ENCODE measurements around the gene NMNAT2.
"Not testable (repeated sequence)": the region's sequence is repeated elsewhere in the genome, so short reads cannot be mapped to it uniquely, and the experiment has no call there.

Gene NMNAT2

GRCh38 chr1:183283286-183283685 is 134.9 kb downstream of the NMNAT2 start:
- no peak overlapping the region for H3K27ac Mint-ChIP-seq
- H3K4me3 Mint-ChIP-seq, result no peak overlapping the region
- H3K27me3 Mint-ChIP-seq, result peaks cover 3% of the 10 kb centered on the region
- H3K36me3 Mint-ChIP-seq, result no peaks in the 10 kb centered on the region
- H3K9me3 Mint-ChIP-seq (ENCODE audit: low read depth), result no peaks in the 10 kb centered on the region
- no peaks in the 10 kb centered on the region for H3K4me1 Mint-ChIP-seq (ENCODE audit: low read depth)

DNA sequence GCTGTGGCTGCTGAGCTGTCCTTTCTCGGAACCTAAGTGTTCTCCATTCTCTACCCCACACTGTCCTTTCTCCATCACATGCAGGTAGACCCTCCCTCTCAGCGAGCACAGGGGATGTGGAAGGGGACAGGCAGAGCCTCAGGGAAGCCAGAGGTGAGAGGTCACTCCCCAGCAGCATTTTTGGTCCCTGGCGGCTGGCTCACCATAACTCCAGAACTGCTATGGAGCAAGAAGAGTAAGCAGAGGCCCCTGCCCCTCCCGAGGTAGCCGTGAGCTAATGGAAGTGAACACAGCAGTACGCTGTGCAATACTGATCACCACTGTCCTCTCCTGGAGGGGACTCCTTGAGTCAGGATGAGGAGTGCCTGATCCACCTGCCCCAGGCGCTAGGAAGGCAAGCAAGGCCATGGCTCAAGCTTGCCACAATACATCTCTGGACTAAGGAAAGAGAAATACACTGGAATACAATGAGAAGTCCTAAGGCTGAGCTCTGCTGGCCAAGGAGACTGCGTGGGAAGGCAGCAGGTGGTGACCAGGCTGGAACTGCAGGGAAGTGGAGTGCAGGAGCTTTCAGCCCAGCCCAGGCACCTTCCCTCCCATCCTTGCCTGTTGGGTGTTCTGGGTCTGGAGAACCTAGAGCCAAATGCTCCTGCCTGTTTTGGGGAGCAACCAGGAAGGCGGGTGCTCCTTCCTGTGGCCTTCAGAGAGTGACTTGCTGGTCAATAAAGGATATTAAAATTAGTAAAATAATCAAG is 135.9 kb downstream of the NMNAT2 start:
- H3K27ac Mint-ChIP-seq, result no peak overlapping the region
- peaks cover 3% of the 10 kb centered on the region for H3K27me3 Mint-ChIP-seq
- no peaks in the 10 kb centered on the region for H3K36me3 Mint-ChIP-seq
- no peaks in the 10 kb centered on the region for H3K4me1 Mint-ChIP-seq (ENCODE audit: low read depth)
- no peaks in the 10 kb centered on the region for H3K9me3 Mint-ChIP-seq (ENCODE audit: low read depth)
- no peak overlapping the region for H3K4me3 Mint-ChIP-seq

DNA sequence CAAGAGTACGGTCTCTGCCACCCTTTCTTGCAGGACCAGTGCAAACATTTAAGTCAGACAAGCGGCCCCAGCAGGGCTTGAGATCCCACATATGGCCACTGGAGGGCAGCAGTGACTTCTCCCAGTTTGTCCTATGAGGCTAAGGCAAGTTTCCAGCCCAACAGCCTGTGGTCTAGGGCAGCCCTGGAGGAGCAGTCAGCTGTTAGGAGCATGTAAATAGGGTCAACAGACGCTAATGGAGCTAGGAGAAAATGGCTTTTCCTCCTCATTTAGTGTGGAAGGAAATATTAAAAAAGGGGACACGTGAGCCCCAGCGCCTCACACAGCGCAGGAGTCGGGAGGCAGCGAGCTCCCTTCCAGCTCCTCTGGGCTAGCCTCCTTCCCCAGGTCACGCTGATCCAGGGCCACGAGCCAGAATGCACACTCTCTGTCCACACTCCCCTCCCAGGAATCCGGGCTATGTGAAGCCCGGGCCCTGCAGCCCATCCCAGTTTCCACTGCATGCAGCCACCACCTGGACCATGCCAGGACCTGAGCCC is 136.6 kb downstream of the NMNAT2 start:
- Mint-ChIP-seq H3K4me1 (ENCODE audit: low read depth) (no peaks in the 10 kb centered on the region), H3K27me3 (peaks cover 3% of the 10 kb centered on the region), H3K4me3 (no peak overlapping the region), H3K9me3 (ENCODE audit: low read depth) (no peaks in the 10 kb centered on the region), H3K27ac (no peak overlapping the region), H3K36me3 (no peaks in the 10 kb centered on the region)

DNA sequence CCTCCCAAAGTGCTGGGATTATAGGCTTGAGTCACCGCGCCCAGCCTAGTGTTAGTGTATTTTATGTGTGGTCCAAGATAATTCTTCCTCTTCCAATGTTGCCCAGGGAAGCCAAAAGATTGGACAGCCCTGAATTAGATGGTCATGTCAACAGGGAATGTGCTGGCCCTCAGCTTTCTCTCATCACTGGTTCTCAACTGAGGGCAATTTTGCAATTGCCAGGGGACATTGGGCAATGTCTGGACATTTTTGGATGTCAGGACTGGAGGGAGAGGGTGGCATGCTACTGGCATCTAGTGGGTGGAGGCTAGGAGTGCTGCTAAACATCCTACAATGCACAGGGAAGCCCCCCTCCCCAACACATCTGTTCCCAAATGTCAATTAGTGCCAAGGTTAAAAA is 137.1 kb downstream of the NMNAT2 start:
- no peak overlapping the region for H3K4me3 Mint-ChIP-seq
- H3K27me3 Mint-ChIP-seq, result peaks cover 3% of the 10 kb centered on the region
- H3K4me1 Mint-ChIP-seq (ENCODE audit: low read depth), result no peaks in the 10 kb centered on the region
- H3K9me3 Mint-ChIP-seq (ENCODE audit: low read depth), result no peaks in the 10 kb centered on the region
- no peak overlapping the region for H3K27ac Mint-ChIP-seq
- no peaks in the 10 kb centered on the region for H3K36me3 Mint-ChIP-seq

- Mint-ChIP-seq H3K36me3 (no peaks in the 10 kb centered on the region), H3K4me1 (ENCODE audit: low read depth) (no peaks in the 10 kb centered on the region), H3K4me3 (no peak overlapping the region), H3K27ac (no peak overlapping the region), H3K9me3 (ENCODE audit: low read depth) (no peaks in the 10 kb centered on the region), H3K27me3 (peaks cover 3% of the 10 kb centered on the region)
Measured at GRCh38 chr1:183279835-183280234, 138.3 kb downstream of the NMNAT2 start.

DNA sequence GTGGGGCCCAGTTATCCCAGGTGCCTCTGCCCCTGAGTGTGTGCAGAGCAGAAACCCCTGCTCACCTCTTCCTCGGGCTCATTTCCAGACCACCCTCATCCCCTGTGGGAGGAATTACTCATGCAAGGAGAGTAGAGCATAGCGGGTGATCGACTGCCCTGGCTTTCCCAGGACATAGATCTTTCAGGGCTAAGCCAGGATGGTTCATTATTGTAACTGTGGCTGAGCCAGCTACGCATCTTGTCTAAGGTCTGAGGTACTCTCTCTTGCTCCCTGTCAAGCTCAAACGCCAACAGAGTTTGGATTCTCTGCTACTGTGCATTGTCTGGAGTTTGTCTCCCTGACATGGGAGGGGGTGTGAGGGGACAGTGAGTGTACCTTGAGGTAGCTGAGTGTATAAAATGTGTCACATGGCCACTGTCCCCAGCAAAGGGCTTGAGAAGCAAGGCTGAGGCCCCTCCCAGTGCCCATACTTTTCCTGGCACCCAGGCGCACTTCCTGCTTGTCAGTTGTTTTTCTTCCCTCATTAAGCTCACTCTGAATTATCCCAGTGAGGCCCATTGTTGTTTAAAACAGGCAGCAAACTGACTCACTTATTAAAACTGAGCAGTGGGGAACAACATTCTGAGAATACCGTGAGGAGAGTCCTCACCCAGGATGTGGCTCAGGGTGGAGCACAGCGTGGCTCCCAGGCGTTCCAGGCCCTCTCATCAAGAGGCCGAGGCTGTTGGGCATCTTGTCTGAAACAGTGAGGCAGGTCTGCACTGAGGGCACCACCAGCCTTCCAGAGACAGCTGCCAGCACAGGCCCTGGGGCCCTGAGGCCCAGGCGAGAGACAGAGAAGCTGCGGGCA is 139.2 kb downstream of the NMNAT2 start:
- Mint-ChIP-seq H3K9me3 (ENCODE audit: low read depth) (no peaks in the 10 kb centered on the region), H3K4me3 (no peak overlapping the region), H3K4me1 (ENCODE audit: low read depth) (no peaks in the 10 kb centered on the region), H3K27ac (no peak overlapping the region), H3K36me3 (no peaks in the 10 kb centered on the region), H3K27me3 (peaks cover 1% of the 10 kb centered on the region)

DNA sequence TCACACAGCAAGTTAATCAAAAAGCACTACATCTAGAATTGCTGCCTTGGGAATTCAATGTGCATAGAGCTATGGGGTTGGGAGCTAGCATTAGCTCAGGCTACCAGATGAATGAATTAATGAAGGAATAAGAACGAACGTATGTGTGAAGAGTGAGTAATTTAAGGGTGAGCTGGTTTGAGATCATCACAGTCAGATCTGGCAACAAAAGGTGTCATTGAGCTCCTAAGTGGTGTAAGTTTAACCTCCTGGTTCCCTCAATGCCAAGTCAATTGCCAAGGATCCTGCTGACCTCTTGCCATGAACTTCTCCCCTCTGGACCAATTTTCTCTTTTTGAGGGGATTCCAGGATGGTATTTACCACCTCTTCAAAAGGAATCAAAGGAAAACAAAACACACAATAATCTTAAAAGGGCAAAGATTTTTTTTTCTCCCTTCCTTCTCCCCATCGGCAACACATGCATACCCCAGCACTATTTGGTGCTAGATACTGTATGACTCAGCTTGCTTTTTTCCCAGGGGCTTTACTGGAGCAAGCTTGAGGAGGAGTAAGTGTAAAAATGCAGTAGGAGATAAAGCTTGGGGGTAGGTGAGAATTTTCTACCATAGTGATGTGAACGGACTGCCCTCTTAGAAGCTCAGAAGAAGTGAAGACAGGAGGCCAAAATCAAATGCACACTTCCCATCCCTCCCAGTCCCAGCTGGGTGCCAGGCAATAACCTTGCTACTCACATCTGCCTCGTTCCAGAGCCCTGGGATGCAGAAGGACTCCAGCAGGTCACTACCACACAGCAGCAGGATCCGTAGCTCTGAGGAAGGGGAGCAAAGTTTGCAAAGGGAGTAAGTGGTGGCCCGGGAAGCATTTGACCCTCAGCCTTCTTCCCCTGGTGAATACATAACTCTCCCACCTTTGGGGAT is 140.1 kb downstream of the NMNAT2 start:
- Mint-ChIP-seq H3K4me3 (no peak overlapping the region), H3K27me3 (peaks cover 1% of the 10 kb centered on the region), H3K4me1 (ENCODE audit: low read depth) (no peaks in the 10 kb centered on the region), H3K36me3 (no peaks in the 10 kb centered on the region), H3K9me3 (ENCODE audit: low read depth) (no peaks in the 10 kb centered on the region), H3K27ac (no peak overlapping the region)

GRCh38 chr1:183276386-183277080 is 141.6 kb downstream of the NMNAT2 start:
- Mint-ChIP-seq H3K4me3 (no peak overlapping the region), H3K27ac (no peak overlapping the region), H3K9me3 (ENCODE audit: low read depth) (no peaks in the 10 kb centered on the region), H3K36me3 (no peaks in the 10 kb centered on the region), H3K4me1 (ENCODE audit: low read depth) (no peaks in the 10 kb centered on the region), H3K27me3 (peaks cover 2% of the 10 kb centered on the region)

GRCh38 chr1:183275322-183275721 is 142.9 kb downstream of the NMNAT2 start:
- no peaks in the 10 kb centered on the region for H3K9me3 Mint-ChIP-seq (ENCODE audit: low read depth)
- H3K4me1 Mint-ChIP-seq (ENCODE audit: low read depth), result no peaks in the 10 kb centered on the region
- no peak overlapping the region for H3K4me3 Mint-ChIP-seq
- peaks cover 3% of the 10 kb centered on the region for H3K27me3 Mint-ChIP-seq
- H3K27ac Mint-ChIP-seq, result no peak overlapping the region
- no peaks in the 10 kb centered on the region for H3K36me3 Mint-ChIP-seq

DNA sequence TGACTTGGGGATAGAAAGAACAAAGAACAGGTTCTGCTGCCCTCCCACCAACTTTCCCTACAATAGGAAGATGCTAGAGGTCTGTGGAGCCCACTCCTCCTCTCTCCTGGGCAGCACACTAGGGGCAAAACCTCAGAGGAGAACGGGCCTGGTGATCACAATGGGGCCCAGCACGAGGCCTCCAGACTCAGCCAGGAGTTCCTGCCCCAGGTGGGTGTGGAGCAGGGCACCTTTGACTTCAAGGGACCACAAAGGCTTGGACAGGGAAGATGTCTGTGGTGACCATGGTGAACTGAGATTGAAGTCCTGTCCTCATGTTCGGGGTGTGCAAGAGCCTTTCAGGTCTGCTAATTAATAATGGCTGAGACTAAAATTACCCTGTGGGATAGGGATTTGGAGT is 143.3 kb downstream of the NMNAT2 start:
- no peaks in the 10 kb centered on the region for H3K9me3 Mint-ChIP-seq (ENCODE audit: low read depth)
- no peak overlapping the region for H3K27ac Mint-ChIP-seq
- no peaks in the 10 kb centered on the region for H3K4me1 Mint-ChIP-seq (ENCODE audit: low read depth)
- no peaks in the 10 kb centered on the region for H3K36me3 Mint-ChIP-seq
- peaks cover 3% of the 10 kb centered on the region for H3K27me3 Mint-ChIP-seq
- H3K4me3 Mint-ChIP-seq, result no peak overlapping the region

DNA sequence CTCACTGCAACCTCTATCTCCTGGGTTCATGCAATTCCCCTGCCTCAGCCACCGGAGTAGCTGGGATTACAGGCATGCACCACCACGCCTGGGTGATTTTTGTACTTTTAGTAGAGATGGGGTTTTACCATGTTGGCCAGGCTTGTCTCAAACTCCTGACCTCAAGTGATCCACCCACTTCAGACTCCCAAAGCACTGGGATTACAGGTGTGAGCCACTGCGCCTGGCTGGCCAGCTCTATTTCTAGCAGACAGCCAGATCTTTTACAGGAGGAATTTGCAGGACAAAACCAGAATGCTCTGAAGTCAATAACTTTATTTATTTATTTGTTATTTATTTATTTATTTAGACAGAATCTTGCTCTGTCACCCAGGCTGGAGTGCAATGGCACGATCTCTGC is 144.2 kb downstream of the NMNAT2 start:
- H3K27ac Mint-ChIP-seq; H3K4me3 Mint-ChIP-seq; H3K4me1 Mint-ChIP-seq (ENCODE audit: low read depth); H3K9me3 Mint-ChIP-seq (ENCODE audit: low read depth); H3K27me3 Mint-ChIP-seq; H3K36me3 Mint-ChIP-seq: not testable (repeated sequence)

DNA sequence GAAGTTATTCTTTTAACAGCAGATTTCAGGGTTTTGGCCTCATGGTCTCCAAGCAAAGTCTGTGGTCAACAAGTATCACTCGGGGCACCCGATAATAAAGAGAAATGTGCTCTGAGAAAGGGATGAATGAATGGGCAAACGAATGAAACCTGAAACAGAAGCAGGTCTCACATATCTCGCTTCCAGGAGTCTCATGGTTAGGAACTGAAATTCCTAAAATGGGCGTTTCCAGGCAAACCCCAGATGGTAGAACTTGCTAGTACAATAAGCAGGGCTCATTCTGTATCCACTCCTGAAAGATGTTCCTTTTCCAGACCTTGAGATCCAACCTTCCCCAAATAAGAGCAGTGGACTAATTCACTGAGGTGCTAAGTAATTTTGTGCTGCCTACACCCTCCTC is 144.9 kb downstream of the NMNAT2 start:
- no peaks in the 10 kb centered on the region for H3K9me3 Mint-ChIP-seq (ENCODE audit: low read depth)
- H3K27me3 Mint-ChIP-seq, result peaks cover 5% of the 10 kb centered on the region
- no peaks in the 10 kb centered on the region for H3K36me3 Mint-ChIP-seq
- H3K4me1 Mint-ChIP-seq (ENCODE audit: low read depth), result no peaks in the 10 kb centered on the region
- H3K4me3 Mint-ChIP-seq, result no peak overlapping the region
- no peak overlapping the region for H3K27ac Mint-ChIP-seq

GRCh38 chr1:183272390-183272848 is 145.8 kb downstream of the NMNAT2 start:
- H3K27me3 Mint-ChIP-seq, result peaks cover 5% of the 10 kb centered on the region
- H3K4me3 Mint-ChIP-seq, result no peak overlapping the region
- H3K9me3 Mint-ChIP-seq (ENCODE audit: low read depth), result no peaks in the 10 kb centered on the region
- no peak overlapping the region for H3K27ac Mint-ChIP-seq
- no peaks in the 10 kb centered on the region for H3K4me1 Mint-ChIP-seq (ENCODE audit: low read depth)
- no peaks in the 10 kb centered on the region for H3K36me3 Mint-ChIP-seq

- H3K4me1 Mint-ChIP-seq (ENCODE audit: low read depth), result no peaks in the 10 kb centered on the region
- peaks cover 11% of the 10 kb centered on the region for H3K27me3 Mint-ChIP-seq
- no peaks in the 10 kb centered on the region for H3K9me3 Mint-ChIP-seq (ENCODE audit: low read depth)
- H3K4me3 Mint-ChIP-seq, result no peak overlapping the region
- H3K36me3 Mint-ChIP-seq, result no peaks in the 10 kb centered on the region
- no peak overlapping the region for H3K27ac Mint-ChIP-seq
Measured at GRCh38 chr1:183270541-183271141, 147.5 kb downstream of the NMNAT2 start.
